ENCODE measurements around the gene SORCS2.

DNA sequence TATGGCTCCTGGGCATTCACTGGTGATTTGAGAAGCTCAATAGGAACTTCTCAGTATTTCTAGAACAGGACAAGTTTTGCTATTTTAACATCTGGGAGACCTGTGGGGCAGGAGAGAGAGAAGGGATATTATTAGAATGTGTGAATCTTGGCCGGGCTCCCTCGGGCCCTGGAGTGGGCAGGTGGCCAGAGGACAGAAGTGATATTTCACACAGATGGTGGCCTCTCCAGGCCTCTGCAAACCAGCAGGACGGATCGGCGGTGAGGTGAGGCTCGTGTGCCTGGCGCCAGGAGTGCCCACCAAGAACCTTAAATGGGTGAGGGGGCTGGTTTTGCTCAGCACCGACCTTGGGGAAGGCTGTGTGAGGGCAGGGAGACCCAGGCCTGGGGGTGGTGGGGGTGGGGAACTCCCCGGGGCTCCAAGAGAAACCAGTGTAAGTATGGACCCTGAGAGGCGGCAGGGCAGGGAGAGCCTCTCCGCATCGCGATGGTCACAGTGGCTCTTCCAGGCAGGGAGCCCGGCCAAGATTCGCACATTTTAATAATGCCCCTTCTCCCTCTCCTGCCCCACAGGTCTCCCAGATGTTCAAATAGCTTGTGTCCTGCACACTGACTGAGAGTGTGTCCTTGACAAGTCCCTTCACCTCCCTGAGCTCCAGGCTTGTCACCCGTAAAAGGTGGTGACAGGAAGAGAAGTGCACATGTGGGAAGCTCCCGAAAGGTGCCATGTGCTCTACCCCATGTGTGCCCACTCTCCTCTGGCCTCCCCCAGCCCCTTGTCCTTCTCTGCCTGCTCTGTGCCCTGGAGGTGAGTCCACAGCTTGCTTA lies 64.9 kb downstream of the SORCS2 start:
- TF ChIP-seq, protein P1, sequence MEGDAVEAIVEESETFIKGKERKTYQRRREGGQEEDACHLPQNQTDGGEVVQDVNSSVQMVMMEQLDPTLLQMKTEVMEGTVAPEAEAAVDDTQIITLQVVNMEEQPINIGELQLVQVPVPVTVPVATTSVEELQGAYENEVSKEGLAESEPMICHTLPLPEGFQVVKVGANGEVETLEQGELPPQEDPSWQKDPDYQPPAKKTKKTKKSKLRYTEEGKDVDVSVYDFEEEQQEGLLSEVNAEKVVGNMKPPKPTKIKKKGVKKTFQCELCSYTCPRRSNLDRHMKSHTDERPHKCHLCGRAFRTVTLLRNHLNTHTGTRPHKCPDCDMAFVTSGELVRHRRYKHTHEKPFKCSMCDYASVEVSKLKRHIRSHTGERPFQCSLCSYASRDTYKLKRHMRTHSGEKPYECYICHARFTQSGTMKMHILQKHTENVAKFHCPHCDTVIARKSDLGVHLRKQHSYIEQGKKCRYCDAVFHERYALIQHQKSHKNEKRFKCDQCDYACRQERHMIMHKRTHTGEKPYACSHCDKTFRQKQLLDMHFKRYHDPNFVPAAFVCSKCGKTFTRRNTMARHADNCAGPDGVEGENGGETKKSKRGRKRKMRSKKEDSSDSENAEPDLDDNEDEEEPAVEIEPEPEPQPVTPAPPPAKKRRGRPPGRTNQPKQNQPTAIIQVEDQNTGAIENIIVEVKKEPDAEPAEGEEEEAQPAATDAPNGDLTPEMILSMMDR (IDR thresholded peaks at IDR 0.05), result no peak
- TF ChIP-seq, protein P2, sequence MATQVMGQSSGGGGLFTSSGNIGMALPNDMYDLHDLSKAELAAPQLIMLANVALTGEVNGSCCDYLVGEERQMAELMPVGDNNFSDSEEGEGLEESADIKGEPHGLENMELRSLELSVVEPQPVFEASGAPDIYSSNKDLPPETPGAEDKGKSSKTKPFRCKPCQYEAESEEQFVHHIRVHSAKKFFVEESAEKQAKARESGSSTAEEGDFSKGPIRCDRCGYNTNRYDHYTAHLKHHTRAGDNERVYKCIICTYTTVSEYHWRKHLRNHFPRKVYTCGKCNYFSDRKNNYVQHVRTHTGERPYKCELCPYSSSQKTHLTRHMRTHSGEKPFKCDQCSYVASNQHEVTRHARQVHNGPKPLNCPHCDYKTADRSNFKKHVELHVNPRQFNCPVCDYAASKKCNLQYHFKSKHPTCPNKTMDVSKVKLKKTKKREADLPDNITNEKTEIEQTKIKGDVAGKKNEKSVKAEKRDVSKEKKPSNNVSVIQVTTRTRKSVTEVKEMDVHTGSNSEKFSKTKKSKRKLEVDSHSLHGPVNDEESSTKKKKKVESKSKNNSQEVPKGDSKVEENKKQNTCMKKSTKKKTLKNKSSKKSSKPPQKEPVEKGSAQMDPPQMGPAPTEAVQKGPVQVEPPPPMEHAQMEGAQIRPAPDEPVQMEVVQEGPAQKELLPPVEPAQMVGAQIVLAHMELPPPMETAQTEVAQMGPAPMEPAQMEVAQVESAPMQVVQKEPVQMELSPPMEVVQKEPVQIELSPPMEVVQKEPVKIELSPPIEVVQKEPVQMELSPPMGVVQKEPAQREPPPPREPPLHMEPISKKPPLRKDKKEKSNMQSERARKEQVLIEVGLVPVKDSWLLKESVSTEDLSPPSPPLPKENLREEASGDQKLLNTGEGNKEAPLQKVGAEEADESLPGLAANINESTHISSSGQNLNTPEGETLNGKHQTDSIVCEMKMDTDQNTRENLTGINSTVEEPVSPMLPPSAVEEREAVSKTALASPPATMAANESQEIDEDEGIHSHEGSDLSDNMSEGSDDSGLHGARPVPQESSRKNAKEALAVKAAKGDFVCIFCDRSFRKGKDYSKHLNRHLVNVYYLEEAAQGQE (IDR thresholded peaks at IDR 0.05; ENCODE audit: insufficient read depth in 1 of 2, low read depth in 2 of 2, low read length in 1 of 2), result no peak

Measured in Panc1 (cell line).